HUES64 (cell line): ENCODE data around the gene ARHGEF40.

Experiments used
- H3K27ac ChIP-seq: 2 replicates; pipeline ENCODE4 v1.7.0; 2013; ENCODE audit warnings: low read depth, low read length, inconsistent platforms
- H3K27me3 ChIP-seq: 2 replicates; pipeline ENCODE4 v1.6.1; 2013; ENCODE audit warnings: mild to moderate bottlenecking, low read length; ENCODE audit not compliant: insufficient read depth
- H3K36me3 ChIP-seq: 2 replicates; pipeline ENCODE4 v1.6.1; 2013; ENCODE audit warnings: mild to moderate bottlenecking, low read length; ENCODE audit not compliant: insufficient read depth
- H3K4me1 ChIP-seq: 2 replicates; pipeline ENCODE4 v1.6.1; 2013; ENCODE audit warnings: mild to moderate bottlenecking, low read length, moderate library complexity; ENCODE audit not compliant: insufficient read depth
- H3K4me3 ChIP-seq: 2 replicates; pipeline ENCODE4 v1.5.1; 2013; ENCODE audit warnings: mild to moderate bottlenecking, low read length, moderate library complexity
- H3K9ac ChIP-seq: 2 replicates; pipeline ENCODE4 v1.6.1; 2013; ENCODE audit warnings: mild to moderate bottlenecking, low read depth, low read length
- H3K9me3 ChIP-seq: 2 replicates; pipeline ENCODE4 v1.6.1; 2013; ENCODE audit warnings: low read depth, low read length; ENCODE audit not compliant: insufficient read depth
- WGBS: fragments of 150-250, 120-280 bp; methylation state at CpG from one replicate; pipeline ENCODE4 v1.1.7; 2013; ENCODE audit warnings: missing lambda C conversion rate; 5-methylcytosine and 5-hydroxymethylcytosine counted together

The ARHGEF40 gene

GRCh38 chr14:21112255-21112654 is 42.2 kb downstream of the ARHGEF40 start:
- no peaks in the 10 kb centered on the region for H3K9me3 ChIP-seq
- no peak overlapping the region for H3K4me3 ChIP-seq
- no peak overlapping the region for H3K27ac ChIP-seq
- no peaks in the 10 kb centered on the region for H3K36me3 ChIP-seq
- H3K4me1 ChIP-seq = peaks cover 9% of the 10 kb centered on the region; the same call in 1 of the 2 replicates
- 99% methylated on average over 4 of the region's 4 CpGs for WGBS
- no peaks in the 10 kb centered on the region for H3K27me3 ChIP-seq
- H3K9ac ChIP-seq = no peak overlapping the region

- Histone ChIP-seq H3K27ac (no peak overlapping the region), H3K9me3 (no peaks in the 10 kb centered on the region), H3K4me3 (no peak overlapping the region), H3K36me3 (no peaks in the 10 kb centered on the region), H3K9ac (no peak overlapping the region), H3K27me3 (no peaks in the 10 kb centered on the region), H3K4me1 (peaks cover 3% of the 10 kb centered on the region; the same call in 1 of the 2 replicates)
- 97% methylated on average over 2 of the region's 2 CpGs for WGBS
Measured at GRCh38 chr14:21113369-21113768, 43.3 kb downstream of the ARHGEF40 start.

- H3K4me3 ChIP-seq = no peak overlapping the region
- WGBS = 96% methylated on average over 3 of the region's 3 CpGs
- H3K4me1 ChIP-seq = no peaks in the 10 kb centered on the region; the same call in 1 of the 2 replicates
- H3K9me3 ChIP-seq = no peaks in the 10 kb centered on the region
- no peak overlapping the region for H3K27ac ChIP-seq
- no peaks in the 10 kb centered on the region for H3K27me3 ChIP-seq
- H3K36me3 ChIP-seq = no peaks in the 10 kb centered on the region
- H3K9ac ChIP-seq = no peak overlapping the region
Measured at GRCh38 chr14:21118933-21119332, 48.8 kb downstream of the ARHGEF40 start.

DNA sequence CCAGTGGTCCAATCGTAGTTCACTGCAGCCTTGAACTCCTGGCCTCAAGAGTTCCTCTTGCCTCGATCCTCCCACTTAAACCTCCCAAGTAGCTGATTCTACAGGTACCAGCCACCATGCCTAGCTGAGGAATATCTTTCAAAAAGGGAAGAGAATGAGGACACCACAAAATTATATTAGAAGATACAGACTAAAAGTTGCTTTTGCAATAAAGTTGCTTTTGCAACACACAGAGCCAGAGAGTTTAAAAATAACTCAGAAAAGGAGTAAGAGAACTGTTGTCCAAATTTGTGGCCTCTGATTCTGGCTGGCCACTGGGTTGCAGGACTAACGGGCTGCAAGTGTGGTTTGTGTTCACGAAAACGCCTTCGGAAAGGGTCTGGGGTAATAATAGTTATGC is 50.6 kb downstream of the ARHGEF40 start:
- Histone ChIP-seq H3K4me3 (no peak overlapping the region), H3K9ac (no peak overlapping the region), H3K36me3 (no peaks in the 10 kb centered on the region), H3K27me3 (no peaks in the 10 kb centered on the region), H3K9me3 (no peaks in the 10 kb centered on the region), H3K4me1 (no peaks in the 10 kb centered on the region; the same call in 1 of the 2 replicates), H3K27ac (no peak overlapping the region)
- 82% methylated on average over 5 of the region's 6 CpGs for whole genome bisulfite sequencing

- whole genome bisulfite sequencing = 93% methylated on average over 1 of the region's 1 CpG
- Histone ChIP-seq H3K9me3 (no peaks in the 10 kb centered on the region), H3K27me3 (no peaks in the 10 kb centered on the region), H3K36me3 (no peaks in the 10 kb centered on the region), H3K9ac (no peak overlapping the region), H3K27ac (no peak overlapping the region), H3K4me3 (no peak overlapping the region), H3K4me1 (no peaks in the 10 kb centered on the region; the same call in 1 of the 2 replicates)
Measured at GRCh38 chr14:21121122-21121521, 51.0 kb downstream of the ARHGEF40 start.

- no peaks in the 10 kb centered on the region for H3K36me3 ChIP-seq
- 96% methylated on average over 1 of the region's 1 CpG for WGBS
- no peak overlapping the region for H3K27ac ChIP-seq
- no peaks in the 10 kb centered on the region for H3K9me3 ChIP-seq
- H3K4me1 ChIP-seq = no peaks in the 10 kb centered on the region
- no peak overlapping the region for H3K9ac ChIP-seq
- H3K4me3 ChIP-seq = no peak overlapping the region
- no peaks in the 10 kb centered on the region for H3K27me3 ChIP-seq
Measured at GRCh38 chr14:21123429-21123828, 53.3 kb downstream of the ARHGEF40 start.

DNA sequence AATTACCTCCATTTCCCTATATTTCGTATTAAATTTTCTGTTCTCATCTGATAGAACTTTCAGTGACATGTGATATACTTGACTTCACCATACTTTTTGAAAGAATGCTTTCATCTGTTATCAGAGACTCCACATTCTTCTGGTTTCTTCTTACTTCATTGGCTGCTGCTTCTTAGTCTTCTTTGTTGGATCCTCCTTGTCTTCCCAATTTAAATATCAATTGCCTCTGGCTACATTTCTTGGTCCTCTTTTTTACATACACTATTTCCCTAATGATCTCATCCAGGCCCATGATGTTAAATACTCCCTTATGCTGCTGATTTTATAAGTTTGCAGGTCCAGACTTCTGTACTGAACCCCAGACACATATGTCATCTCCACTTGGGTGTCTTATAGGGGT is 63.8 kb downstream of the ARHGEF40 start:
- Histone ChIP-seq H3K4me1 (peaks cover 10% of the 10 kb centered on the region; the same call in 1 of the 2 replicates), H3K4me3 (no peak overlapping the region), H3K27ac (no peak overlapping the region), H3K27me3 (no peaks in the 10 kb centered on the region), H3K36me3 (no peaks in the 10 kb centered on the region), H3K9me3 (no peaks in the 10 kb centered on the region), H3K9ac (no peak overlapping the region)
- 87% methylated on average over 1 of the region's 1 CpG for WGBS

DNA sequence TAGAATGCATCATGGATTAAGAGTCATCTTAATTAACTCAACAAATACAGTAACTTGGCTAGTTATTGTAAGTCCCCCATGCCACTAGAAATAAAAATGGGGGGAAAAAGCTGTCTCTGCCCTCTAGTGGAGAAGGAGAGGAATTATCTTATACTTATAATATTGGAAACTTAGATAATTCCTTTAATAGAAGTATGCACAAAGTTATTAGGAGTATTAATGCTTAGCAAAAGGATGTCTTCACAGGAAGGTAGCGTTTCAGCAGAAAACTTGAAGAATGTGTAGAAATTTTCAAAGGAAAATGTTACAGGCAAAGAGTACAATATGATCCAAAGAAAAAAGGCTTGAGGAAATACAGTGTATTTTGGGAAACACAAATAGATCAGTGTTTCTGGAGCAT is 65.9 kb downstream of the ARHGEF40 start:
- Histone ChIP-seq H3K4me1 (peaks cover 10% of the 10 kb centered on the region; the same call in 1 of the 2 replicates), H3K9me3 (no peaks in the 10 kb centered on the region), H3K36me3 (no peaks in the 10 kb centered on the region), H3K27ac (no peak overlapping the region), H3K27me3 (no peaks in the 10 kb centered on the region), H3K9ac (no peak overlapping the region), H3K4me3 (no peak overlapping the region)
- 35% methylated on average over 1 of the region's 1 CpG for WGBS
